Bronchial epithelial cell (primary cell): ENCODE data around the gene DNAJC16. TPM values are rescaled to one million over a fixed set of nuclear protein-coding genes. Genes with fewer than 3 reads are reported as not detected.

Experiments
- DNase-seq: peaks from one replicate; pipeline ENCODE4 v3.0.0-alpha.2; 2010; ENCODE audit warnings: low read depth
- FAIRE-seq: peaks from 2 replicates; lab custom pipeline; 2011; peaks lifted over from hg19 to GRCh38; lab: Jason Lieb, UNC
- H3K27me3 ChIP-seq: 2 replicates; pipeline ENCODE4 v1.5.1; 2011; ENCODE audit warnings: low read length; ENCODE audit not compliant: control insufficient read depth, insufficient read depth
- H3K36me3 ChIP-seq: 2 replicates; pipeline ENCODE4 v1.5.1; 2011; ENCODE audit warnings: low read length; ENCODE audit not compliant: control insufficient read depth, insufficient read depth
- H3K4me3 ChIP-seq: 2 replicates; pipeline ENCODE4 v1.5.1; 2011; ENCODE audit warnings: mild to moderate bottlenecking, low read depth, low read length, control low read depth
- CTCF ChIP-seq: IDR thresholded peaks from 2 replicates; pipeline ENCODE4 v1.5.1; 2011; ENCODE audit warnings: mild to moderate bottlenecking, moderate library complexity, low read length, control low read depth, inconsistent platforms; ENCODE audit not compliant: insufficient read depth, severe bottlenecking
- total RNA-seq: library from RNA; depleted of rRNA; stranded (reverse); fragments of >200 nt; gene quantifications from 2 replicates; pipeline ENCODE4 v1.2.1, GENCODE V29; 2014

Gene DNAJC16
- total RNA-seq, 1 donor from 2014 or later: 7.6 TPM

GRCh38 chr1:15578921-15579682 lies 52.5 kb downstream of the DNAJC16 start:
- Histone ChIP-seq H3K4me3 (no peak overlapping the region), H3K27me3 (no peaks in the 10 kb centered on the region), H3K36me3 (no peaks in the 10 kb centered on the region)
- no peak for FAIRE-seq
- no peak for TF ChIP-seq CTCF
- no peak for DNase-seq

- DNase-seq: no peak
- FAIRE-seq: no peak
- Histone ChIP-seq H3K27me3 (no peaks in the 10 kb centered on the region), H3K36me3 (no peaks in the 10 kb centered on the region), H3K4me3 (no peak overlapping the region)
- TF ChIP-seq CTCF: no peak
Measured at GRCh38 chr1:15579683-15580047, 53.0 kb downstream of the DNAJC16 start.

- FAIRE-seq: no peak
- TF ChIP-seq CTCF: no peak
Measured at GRCh38 chr1:15583016-15583706, 56.5 kb downstream of the DNAJC16 start.

GRCh38 chr1:15584489-15585363 lies 58.1 kb downstream of the DNAJC16 start, which contains the start of gene AGMAT:
Gene AGMAT (minus strand): TSS chr1:15585051. CDS start chr1:15584967, 84 bp downstream.
- FAIRE-seq: no peak
- H3K27me3 ChIP-seq: no peaks in the 10 kb centered on the region
- peak; percentile 38 for TF ChIP-seq CTCF
- peak within 1 kb of the TSS; percentile 41 for H3K4me3 ChIP-seq
- H3K36me3 ChIP-seq: no peaks in the 10 kb centered on the region
- no peak for DNase-seq

More at GRCh38 chr1:15583016-15583706, 56.5 kb downstream of the DNAJC16 start:
- no peak overlapping the region for H3K4me3 ChIP-seq
- H3K27me3 ChIP-seq: no peaks in the 10 kb centered on the region
- H3K36me3 ChIP-seq: no peaks in the 10 kb centered on the region
- DNase-seq: no peak

- FAIRE-seq (no peak), DNase-seq (peak; percentile 83)
- H3K36me3 ChIP-seq: no peaks in the 10 kb centered on the region
- H3K4me3 ChIP-seq: no peak overlapping the region
- TF ChIP-seq CTCF: no peak
- no peaks in the 10 kb centered on the region for H3K27me3 ChIP-seq
Measured at GRCh38 chr1:15592285-15592684, 65.6 kb downstream of the DNAJC16 start.
